Measurements from ENCODE around the gene POLDIP2. TPM values are rescaled to one million over a fixed set of nuclear protein-coding genes. Genes with fewer than 3 reads are reported as not detected.

POLDIP2 gene
- total and polyA plus RNA-seq, 9 of the 15 experiments (the other 6 are each of a cell fraction or from before 2014, with no cell fraction given) = 22.0 to 137 (median 104) TPM

DNA sequence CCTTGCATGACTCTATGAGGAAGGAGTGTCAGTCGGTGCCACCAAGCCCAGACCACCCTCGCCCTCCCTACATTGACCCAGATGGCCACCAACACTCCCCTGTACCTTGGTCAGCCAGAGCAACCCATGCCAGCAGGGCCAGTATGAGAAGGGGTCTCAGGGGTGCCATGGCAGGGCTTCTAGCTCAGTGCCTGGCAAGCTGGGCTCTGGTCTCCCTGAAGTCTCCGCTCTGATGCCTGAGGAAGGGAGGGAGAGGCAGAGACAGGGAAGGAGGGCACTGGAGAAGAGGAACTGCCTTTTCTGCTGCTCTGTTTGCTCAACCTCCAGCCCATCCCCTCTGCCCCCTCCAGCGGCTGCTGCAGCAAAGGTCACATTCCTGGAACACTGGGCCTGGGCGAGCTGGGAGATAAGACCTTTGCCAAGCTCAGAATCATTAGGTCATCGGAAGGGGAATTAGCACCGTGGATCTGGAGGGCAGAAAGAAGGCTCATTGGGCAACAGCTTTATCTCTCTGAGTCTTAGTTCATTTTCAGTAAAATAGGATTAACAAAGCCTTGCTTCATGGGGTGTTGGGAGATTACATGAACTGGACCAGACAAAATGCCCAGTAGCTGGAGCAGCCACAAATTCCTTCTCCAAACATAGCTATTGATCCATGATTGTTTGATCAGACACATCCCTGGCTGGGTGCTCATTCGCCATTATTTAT, 12.9 kb upstream of the POLDIP2 start, which contains the start of gene VTN (continued):
- TF ChIP-seq PTTG1 (tag; IDR thresholded peaks at IDR 0.05; ENCODE audit: low read depth) = no peak
- no peak for TF ChIP-seq ZNF436 (CRISPR knock-in tag; IDR thresholded peaks at IDR 0.05)
- TF ChIP-seq USF1 (CRISPR knock-in tag; IDR thresholded peaks at IDR 0.05) = no peak
- TF ChIP-seq TARDBP (IDR thresholded peaks at IDR 0.05) = no peak
- TF ChIP-seq ZNF77 (CRISPR knock-in tag; IDR thresholded peaks at IDR 0.05) = no peak
- TF ChIP-seq MAFG (tag; conservative IDR thresholded peaks at IDR 0.05) = no peak
- TF ChIP-seq HMG20B (CRISPR knock-in tag; IDR thresholded peaks at IDR 0.05) = no peak
- TF ChIP-seq ZNF444 (CRISPR knock-in tag; IDR thresholded peaks at IDR 0.05) = no peak
- TF ChIP-seq GTF3C2 (IDR thresholded peaks at IDR 0.05; ENCODE audit: borderline replicate concordance, extremely low read depth, insufficient read length) = no peak
- TF ChIP-seq GTF2B (IDR thresholded peaks at IDR 0.05; ENCODE audit: extremely low read depth, insufficient read length) = no peak
- TF ChIP-seq STAG1 (CRISPR knock-in tag; IDR thresholded peaks at IDR 0.05; ENCODE audit: borderline replicate concordance) = no peak
- TF ChIP-seq ETV5 (CRISPR knock-in tag; IDR thresholded peaks at IDR 0.05; ENCODE audit: low read depth) = no peak
- no peak for TF ChIP-seq ZNF197 (CRISPR knock-in tag; IDR thresholded peaks at IDR 0.05; ENCODE audit: low read depth)
- no peak for TF ChIP-seq ELF1 (tag; IDR thresholded peaks at IDR 0.05)
- no peak for TF ChIP-seq L3MBTL2 (IDR thresholded peaks at IDR 0.05)
- TF ChIP-seq CBX8 (IDR thresholded peaks at IDR 0.05; ENCODE audit: borderline replicate concordance, extremely low read depth, low read depth, low read length, poor library complexity, severe bottlenecking) = no peak
- TF ChIP-seq PYGO2 (tag; IDR thresholded peaks at IDR 0.05) = no peak
- TF ChIP-seq PHTF2 (CRISPR knock-in tag; IDR thresholded peaks at IDR 0.05) = no peak
- no peak for TF ChIP-seq BMI1 (IDR thresholded peaks at IDR 0.05; ENCODE audit: low read length)
- no peak for TF ChIP-seq SIRT6 (IDR thresholded peaks at IDR 0.05; ENCODE audit: low read depth, low read length)
- no peak for TF ChIP-seq ZNF124 (CRISPR knock-in tag; IDR thresholded peaks at IDR 0.05)
- TF ChIP-seq DDX20 (tag; IDR thresholded peaks at IDR 0.05; ENCODE audit: low read depth) = no peak
- TF ChIP-seq, protein P1, sequence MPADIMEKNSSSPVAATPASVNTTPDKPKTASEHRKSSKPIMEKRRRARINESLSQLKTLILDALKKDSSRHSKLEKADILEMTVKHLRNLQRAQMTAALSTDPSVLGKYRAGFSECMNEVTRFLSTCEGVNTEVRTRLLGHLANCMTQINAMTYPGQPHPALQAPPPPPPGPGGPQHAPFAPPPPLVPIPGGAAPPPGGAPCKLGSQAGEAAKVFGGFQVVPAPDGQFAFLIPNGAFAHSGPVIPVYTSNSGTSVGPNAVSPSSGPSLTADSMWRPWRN (IDR thresholded peaks at IDR 0.05; ENCODE audit: low read depth) = no peak
- TF ChIP-seq, protein P2, sequence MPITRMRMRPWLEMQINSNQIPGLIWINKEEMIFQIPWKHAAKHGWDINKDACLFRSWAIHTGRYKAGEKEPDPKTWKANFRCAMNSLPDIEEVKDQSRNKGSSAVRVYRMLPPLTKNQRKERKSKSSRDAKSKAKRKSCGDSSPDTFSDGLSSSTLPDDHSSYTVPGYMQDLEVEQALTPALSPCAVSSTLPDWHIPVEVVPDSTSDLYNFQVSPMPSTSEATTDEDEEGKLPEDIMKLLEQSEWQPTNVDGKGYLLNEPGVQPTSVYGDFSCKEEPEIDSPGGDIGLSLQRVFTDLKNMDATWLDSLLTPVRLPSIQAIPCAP (CRISPR knock-in tag; IDR thresholded peaks at IDR 0.05; ENCODE audit: borderline replicate concordance) = no peak

All from K562 (cell line).